ENCODE measurements around the gene ZBED1.
"Not testable (repeated sequence)": the region's sequence is repeated elsewhere in the genome, so short reads cannot be mapped to it uniquely, and the experiment has no call there.

GRCh38 chrX:2471126-2471525 is 29.6 kb downstream of the ZBED1 start:
- not testable (repeated sequence) for TF ChIP-seq TP53 (CRISPR knock-in tag; IDR thresholded peaks at IDR 0.05); CTCF (IDR thresholded peaks at IDR 0.05)
- TF ChIP-seq, protein P1, sequence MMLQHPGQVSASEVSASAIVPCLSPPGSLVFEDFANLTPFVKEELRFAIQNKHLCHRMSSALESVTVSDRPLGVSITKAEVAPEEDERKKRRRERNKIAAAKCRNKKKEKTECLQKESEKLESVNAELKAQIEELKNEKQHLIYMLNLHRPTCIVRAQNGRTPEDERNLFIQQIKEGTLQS (CRISPR knock-in tag; conservative IDR thresholded peaks at IDR 0.05), result not testable (repeated sequence)
